ENCODE results near the gene RSAD1. TPM values are rescaled to one million over a fixed set of nuclear protein-coding genes. Genes with fewer than 3 reads are reported as not detected.

The RSAD1 gene
- total RNA-seq, 2 donors from 2014 or later, result 26.6 to 35.8 TPM

DNA sequence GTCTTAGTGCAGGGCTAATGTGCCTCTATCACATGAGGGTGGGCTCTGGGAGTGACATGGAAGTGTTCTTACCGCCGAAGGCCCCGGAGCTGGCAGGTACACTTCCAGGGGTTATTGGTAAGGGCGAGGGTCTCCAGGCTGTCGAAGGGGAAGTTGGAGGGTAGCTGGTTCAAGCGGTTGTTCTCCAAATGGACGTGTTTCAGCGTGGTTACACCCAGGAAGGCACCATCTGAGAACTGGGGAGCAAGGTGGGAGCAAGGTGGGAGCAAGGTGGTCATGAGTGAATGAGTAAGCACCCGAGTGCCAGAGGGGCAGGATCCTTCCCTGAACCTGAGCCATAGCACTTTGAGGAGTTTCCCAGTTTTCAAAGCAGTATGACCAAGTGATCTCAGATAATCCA, 13.0 kb upstream of the RSAD1 start:
- Histone ChIP-seq H3K9ac (ENCODE audit: extremely low read depth, low read length, poor library complexity, severe bottlenecking) (no peak overlapping the region), H3K36me3 (ENCODE audit: control insufficient read depth, insufficient read depth, low read length) (no peaks in the 10 kb centered on the region), H3K27ac (ENCODE audit: low read depth, low read length) (no peak overlapping the region), H3K4me3 (ENCODE audit: low read length) (no peak overlapping the region), H3K27me3 (ENCODE audit: control insufficient read depth, insufficient read depth, low read length, poor library complexity, severe bottlenecking) (peaks cover 16% of the 10 kb centered on the region), H3K4me1 (ENCODE audit: control insufficient read depth, insufficient read depth, low read length) (no peaks in the 10 kb centered on the region), H3K9me3 (ENCODE audit: control insufficient read depth, low read length) (no peaks in the 10 kb centered on the region)
- WGBS, 2 experiments (ENCODE audit: insufficient coverage in 1 of 2, insufficient read length in 1 of 2), result 95 to 97% methylated on average over 9 of the region's 9 CpGs
- no peak overlapping the region for H3K27ac Mint-ChIP-seq
- H3K4me3 Mint-ChIP-seq, result no peak overlapping the region
- H3K27me3 Mint-ChIP-seq (ENCODE audit: insufficient read depth), result peaks cover 39% of the 10 kb centered on the region
- TF ChIP-seq, protein P1, sequence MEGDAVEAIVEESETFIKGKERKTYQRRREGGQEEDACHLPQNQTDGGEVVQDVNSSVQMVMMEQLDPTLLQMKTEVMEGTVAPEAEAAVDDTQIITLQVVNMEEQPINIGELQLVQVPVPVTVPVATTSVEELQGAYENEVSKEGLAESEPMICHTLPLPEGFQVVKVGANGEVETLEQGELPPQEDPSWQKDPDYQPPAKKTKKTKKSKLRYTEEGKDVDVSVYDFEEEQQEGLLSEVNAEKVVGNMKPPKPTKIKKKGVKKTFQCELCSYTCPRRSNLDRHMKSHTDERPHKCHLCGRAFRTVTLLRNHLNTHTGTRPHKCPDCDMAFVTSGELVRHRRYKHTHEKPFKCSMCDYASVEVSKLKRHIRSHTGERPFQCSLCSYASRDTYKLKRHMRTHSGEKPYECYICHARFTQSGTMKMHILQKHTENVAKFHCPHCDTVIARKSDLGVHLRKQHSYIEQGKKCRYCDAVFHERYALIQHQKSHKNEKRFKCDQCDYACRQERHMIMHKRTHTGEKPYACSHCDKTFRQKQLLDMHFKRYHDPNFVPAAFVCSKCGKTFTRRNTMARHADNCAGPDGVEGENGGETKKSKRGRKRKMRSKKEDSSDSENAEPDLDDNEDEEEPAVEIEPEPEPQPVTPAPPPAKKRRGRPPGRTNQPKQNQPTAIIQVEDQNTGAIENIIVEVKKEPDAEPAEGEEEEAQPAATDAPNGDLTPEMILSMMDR (conservative IDR thresholded peaks at IDR 0.05), result no peak
- no peaks in the 10 kb centered on the region for H3K9me3 Mint-ChIP-seq
- no peak for DNase-seq
- peaks cover 23% of the 10 kb centered on the region for H3K36me3 Mint-ChIP-seq (ENCODE audit: low read depth)
- H3K4me1 Mint-ChIP-seq, result peaks cover 16% of the 10 kb centered on the region

DNA sequence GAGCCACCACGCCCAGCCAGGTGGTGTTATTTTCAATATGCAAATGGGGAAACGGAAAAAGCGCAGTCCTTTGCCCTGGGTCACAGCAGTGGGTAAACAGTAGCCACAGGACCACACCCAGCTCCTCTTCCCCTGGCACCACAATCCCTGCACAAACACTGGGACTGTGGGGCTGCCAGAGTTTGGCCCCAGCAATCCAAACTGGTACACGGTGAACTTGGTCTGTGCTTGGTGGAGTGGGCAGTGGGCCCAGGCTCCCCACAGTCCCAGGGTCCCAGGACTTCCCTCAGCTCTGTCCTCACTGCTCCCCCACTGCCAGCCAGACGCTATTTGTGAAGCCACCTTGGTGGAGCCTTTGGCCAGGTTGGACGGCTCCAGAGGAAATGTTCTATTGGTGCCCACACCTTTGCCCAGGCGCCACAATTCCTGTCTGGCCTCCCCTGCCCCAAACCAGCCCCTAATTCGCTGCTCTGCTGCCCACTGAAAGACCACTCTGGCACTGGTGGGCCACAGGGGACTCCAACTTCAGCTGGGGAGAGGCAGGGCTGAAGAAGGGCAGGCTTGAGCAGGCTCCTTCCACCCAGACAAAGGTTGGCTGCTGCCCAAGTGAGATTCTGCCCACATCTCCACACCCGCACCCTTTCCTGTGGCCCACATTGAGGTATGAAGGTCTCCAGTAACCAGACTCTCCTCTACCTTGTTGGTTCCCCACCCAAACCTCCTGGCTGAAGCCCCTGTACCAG, 12.1 kb upstream of the RSAD1 start:
- Mint-ChIP-seq H3K27me3 (ENCODE audit: insufficient read depth) (peaks cover 41% of the 10 kb centered on the region), H3K27ac (no peak overlapping the region), H3K9me3 (no peaks in the 10 kb centered on the region), H3K4me1 (peaks cover 16% of the 10 kb centered on the region), H3K36me3 (ENCODE audit: low read depth) (peaks cover 23% of the 10 kb centered on the region), H3K4me3 (no peak overlapping the region)
- TF ChIP-seq, protein P1 (conservative IDR thresholded peaks at IDR 0.05), result no peak
- H3K9me3 ChIP-seq (ENCODE audit: control insufficient read depth, low read length), result no peaks in the 10 kb centered on the region
- H3K27me3 ChIP-seq (ENCODE audit: control insufficient read depth, insufficient read depth, low read length, poor library complexity, severe bottlenecking), result peaks cover 16% of the 10 kb centered on the region
- no peak overlapping the region for H3K27ac ChIP-seq (ENCODE audit: low read depth, low read length)
- H3K4me1 ChIP-seq (ENCODE audit: control insufficient read depth, insufficient read depth, low read length), result no peaks in the 10 kb centered on the region
- no peaks in the 10 kb centered on the region for H3K36me3 ChIP-seq (ENCODE audit: control insufficient read depth, insufficient read depth, low read length)
- no peak overlapping the region for H3K4me3 ChIP-seq (ENCODE audit: low read length)
- 94 to 97% methylated on average over 7 to 9 of the region's 9 CpGs for WGBS, 2 experiments (ENCODE audit: insufficient coverage in 1 of 2, insufficient read length in 1 of 2)
- H3K9ac ChIP-seq (ENCODE audit: extremely low read depth, low read length, poor library complexity, severe bottlenecking), result no peak overlapping the region
- DNase-seq, result no peak

DNA sequence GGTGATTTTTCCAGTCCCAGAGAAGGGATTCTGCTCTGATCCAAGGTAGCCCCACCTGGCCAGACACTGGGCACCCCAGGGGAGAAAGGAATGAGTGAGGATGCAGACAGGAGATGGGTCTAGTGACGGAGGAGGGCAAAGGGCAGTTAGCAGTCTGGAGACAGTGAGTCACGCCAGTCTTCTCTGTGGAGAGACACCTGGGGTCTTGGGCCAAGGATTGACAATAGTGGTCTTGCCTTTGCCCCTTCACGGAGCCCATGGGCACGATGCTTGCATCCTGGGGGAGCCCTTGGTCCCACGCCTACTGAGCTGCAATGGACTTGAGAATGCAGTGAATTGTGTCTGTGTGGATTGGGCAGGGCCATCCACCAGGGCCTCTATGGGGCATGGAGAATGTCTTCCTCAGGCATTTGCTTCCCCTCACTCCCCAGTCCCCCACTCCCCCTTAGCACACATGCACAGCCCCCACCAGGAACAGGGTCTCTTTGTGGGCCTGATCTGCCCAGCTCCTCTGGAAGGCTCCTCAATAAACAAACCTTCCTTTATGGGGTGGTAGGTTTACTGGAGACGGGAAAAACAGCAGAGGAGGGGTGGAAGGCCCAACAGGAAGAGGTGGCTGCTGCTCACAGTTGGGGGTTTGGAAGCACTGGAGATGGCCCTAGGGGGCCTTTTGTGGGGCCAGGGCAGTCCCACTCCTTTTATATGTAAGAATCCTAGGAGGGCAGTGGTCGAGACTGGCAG, 11.4 kb upstream of the RSAD1 start:
- Mint-ChIP-seq H3K27ac (no peak overlapping the region), H3K4me3 (no peak overlapping the region), H3K9me3 (no peaks in the 10 kb centered on the region), H3K36me3 (ENCODE audit: low read depth) (peaks cover 24% of the 10 kb centered on the region), H3K4me1 (peaks cover 16% of the 10 kb centered on the region), H3K27me3 (ENCODE audit: insufficient read depth) (peaks cover 45% of the 10 kb centered on the region)
- Histone ChIP-seq H3K9ac (ENCODE audit: extremely low read depth, low read length, poor library complexity, severe bottlenecking) (no peak overlapping the region), H3K27me3 (ENCODE audit: control insufficient read depth, insufficient read depth, low read length, poor library complexity, severe bottlenecking) (peaks cover 16% of the 10 kb centered on the region), H3K9me3 (ENCODE audit: control insufficient read depth, low read length) (no peaks in the 10 kb centered on the region), H3K4me3 (ENCODE audit: low read length) (no peak overlapping the region), H3K27ac (ENCODE audit: low read depth, low read length) (no peak overlapping the region), H3K4me1 (ENCODE audit: control insufficient read depth, insufficient read depth, low read length) (no peaks in the 10 kb centered on the region), H3K36me3 (ENCODE audit: control insufficient read depth, insufficient read depth, low read length) (no peaks in the 10 kb centered on the region)
- DNase-seq, result peak; percentile 69
- TF ChIP-seq, protein P1 (conservative IDR thresholded peaks at IDR 0.05), result no peak
- WGBS, 2 experiments (ENCODE audit: insufficient coverage in 1 of 2, insufficient read length in 1 of 2), result 72 to 90% methylated on average over 5 to 7 of the region's 7 CpGs

Measured in endodermal cell (in vitro differentiated cells).